GM12878 (cell line): Measurements from ENCODE around the gene CYP1A2. TPM values are rescaled to one million over a fixed set of nuclear protein-coding genes. Genes with fewer than 3 reads are reported as not detected.

Source experiments
- ATAC-seq: fragments of 200-7000 bp; cut with Tn5 transposase; 3 replicates; pipeline ENCODE4 v1.9.1; 2020; ENCODE audit warnings: mild to moderate bottlenecking, moderate library complexity
- BruUV-seq: library from RNA; stranded (reverse); fragments of 400-500 nt; replicated peaks from 2 replicates; lab custom pipeline; 2021; lab: Mats Ljungman, UMichigan
- CTCF ChIA-PET: fragments of 300-600 bp; sonication (Branson Sonifier 250); formaldehyde crosslinking; extraction: SDS; loops from one replicate; lab custom pipeline; 2021; ENCODE audit warnings: inconsistent platforms; lab: Yijun Ruan, JAX
- POLR2A ChIA-PET: fragments of 350-600 bp; formaldehyde crosslinking; extraction: SDS; loops from one replicate; lab custom pipeline; 2021; ENCODE audit warnings: inconsistent platforms; lab: Charles Lee
- RAD21 ChIA-PET: fragments of 300-600 bp; sonication (Branson Sonifier 250); formaldehyde crosslinking; loops from one replicate; lab custom pipeline; 2023; ENCODE audit warnings: antibody characterized with exemption; ENCODE audit not compliant: unreplicated experiment; lab: Charles Lee
- SMC1A ChIA-PET: fragments of 300-600 bp; sonication (Branson Sonifier 250); formaldehyde crosslinking; loops from one replicate; lab custom pipeline; 2023; ENCODE audit not compliant: unreplicated experiment, uncharacterized antibody; lab: Charles Lee
- DNase-seq: peaks from one replicate; pipeline ENCODE4 v3.0.0-alpha.2; 2011; ENCODE audit warnings: low read depth, low spot score
- FAIRE-seq: peaks from 3 replicates; lab custom pipeline; 2011; peaks lifted over from hg19 to GRCh38; lab: Jason Lieb, UNC
- H2AFZ ChIP-seq: 2 replicates; pipeline ENCODE4 v1.6.0; 2011; ENCODE audit warnings: low read depth, low read length, control low read depth; ENCODE audit not compliant: control insufficient read depth
- H3K27ac ChIP-seq: 2 replicates; pipeline ENCODE4 v1.5.1; 2011; ENCODE audit warnings: control low read depth; ENCODE audit not compliant: control insufficient read depth, insufficient read depth
- H3K27me3 ChIP-seq, 2 experiments: replicated peaks in 1 of 2; 2 replicates each; pipeline versions ENCODE4 v1.6.0 to v1.6.1; 2011; ENCODE audit warnings: low read length in 1 of 2; ENCODE audit not compliant: control insufficient read depth in 2 of 2, insufficient read depth in 2 of 2
- H3K36me3 ChIP-seq, 2 experiments: 2 replicates each; pipeline ENCODE4 v1.5.1; 2011; ENCODE audit warnings: low read length in 1 of 2; ENCODE audit not compliant: control insufficient read depth in 2 of 2, insufficient read depth in 2 of 2
- H3K4me1 ChIP-seq: 2 replicates; pipeline ENCODE4 v1.6.1; 2011; ENCODE audit warnings: mild to moderate bottlenecking, low read length, moderate library complexity, mixed read lengths; ENCODE audit not compliant: control insufficient read depth, insufficient read depth
- H3K4me2 ChIP-seq: 2 replicates; pipeline ENCODE4 v1.6.0; 2011; ENCODE audit warnings: control low read depth; ENCODE audit not compliant: control insufficient read depth, insufficient read depth
- H3K4me3 ChIP-seq: fragments of 200-600 bp; sonication (generic); 2 replicates; pipeline ENCODE4 v1.5.1; 2016
- H3K79me2 ChIP-seq: 2 replicates; pipeline ENCODE4 v1.6.0; 2011; ENCODE audit warnings: low read length; ENCODE audit not compliant: control insufficient read depth, insufficient read depth
- H3K9ac ChIP-seq: 2 replicates; pipeline ENCODE4 v1.8.0; 2011; ENCODE audit warnings: low read length, control low read depth, mixed read lengths; ENCODE audit not compliant: control insufficient read depth, insufficient read depth
- H3K9me3 ChIP-seq: replicated peaks from 3 replicates; pipeline ENCODE4 v1.5.1; 2011; ENCODE audit warnings: mild to moderate bottlenecking, low read length; ENCODE audit not compliant: control insufficient read depth, insufficient read depth
- H4K20me1 ChIP-seq: 2 replicates; pipeline ENCODE4 v1.6.0; 2011; ENCODE audit not compliant: control insufficient read depth, insufficient read depth
- CHD1 ChIP-seq: IDR thresholded peaks from 2 replicates; pipeline ENCODE4 v1.6.1; 2012; ENCODE audit warnings: low read depth, low read length, improper control_type of control experiment
- DPF2 ChIP-seq: fragments of 450-650 bp; IDR thresholded peaks from 2 replicates; pipeline ENCODE4 v1.6.1; 2017; ENCODE audit warnings: mild to moderate bottlenecking
- ETV6 ChIP-seq, 2 experiments: fragments of 450-650 bp in 1 of 2; IDR thresholded peaks in 1 of 2; conservative IDR thresholded peaks in 1 of 2; 2 replicates each; pipeline ENCODE4 v1.6.1; 2014; ENCODE audit warnings: antibody characterized with exemption in 1 of 2, borderline replicate concordance in 1 of 2, low read depth in 1 of 2, mild to moderate bottlenecking in 1 of 2, moderate library complexity in 1 of 2
- HDGF ChIP-seq: fragments of 450-650 bp; IDR thresholded peaks from 2 replicates; pipeline ENCODE4 v1.6.1; 2016; ENCODE audit warnings: antibody characterized with exemption
- KDM1A ChIP-seq: fragments of 200-600 bp; sonication (generic); IDR thresholded peaks from 2 replicates; pipeline ENCODE4 v1.6.1; 2016; ENCODE audit warnings: borderline replicate concordance
- MTA2 ChIP-seq: fragments of 450-650 bp; IDR thresholded peaks from 2 replicates; pipeline ENCODE4 v1.6.1; 2016; ENCODE audit warnings: low read depth, mild to moderate bottlenecking, moderate library complexity
- TCF7 ChIP-seq: IDR thresholded peaks from 2 replicates; pipeline ENCODE4 v1.6.1; 2014; ENCODE audit warnings: antibody characterized with exemption, borderline replicate concordance
- WGBS: methylation state at CpG from one replicate; pipeline ENCODE4 v1.1.6; 2016; ENCODE audit warnings: low lambda C conversion rate; ENCODE audit not compliant: insufficient replicate concordance, insufficient coverage; ENCODE audit errors: missing lambda C conversion rate; 5-methylcytosine and 5-hydroxymethylcytosine counted together
- in situ Hi-C: fragments of 300-500 bp; cut with MboI; formaldehyde crosslinking; loops from 9 replicates; pipeline ENCODE4 v1.14.3; 2018; ENCODE audit warnings: mixed read lengths
- intact Hi-C: fragments of 100-400 bp; cut with micrococcal nuclease; formaldehyde crosslinking; loops from one replicate; pipeline ENCODE4 v1.14.2; 2022; ENCODE audit not compliant: unreplicated experiment
- polyA plus RNA-seq, 11 experiments: library from polyadenylated mRNA; depleted of rRNA in 4 of 11; unstranded in 6 of 11; stranded (reverse) in 5 of 11; fragments of >200 nt; fragmentation: Nextera tagmentation in 4 of 11; fragmentation: Illumina TruSeq in 1 of 11; extraction: Ambion mirVana in 4 of 11; extraction: Trizol in 1 of 11; gene quantifications; 1 replicate in 1 of 11; 2 replicates in 10 of 11; pipeline versions ENCODE4 v1.2.1 to v1.2.3, GENCODE V29; 2011 to 2016; ENCODE audit warnings: inconsistent platforms in 2 of 11, missing spikeins in 2 of 11, low read depth in 1 of 11
- total RNA-seq, 4 experiments: library from RNA; depleted of rRNA in 3 of 4; stranded (reverse); fragments of >200 nt in 3 of 4; fragmentation: Illumina TruSeq in 1 of 4; extraction: Trizol in 1 of 4; gene quantifications; 2 replicates each; pipeline versions ENCODE4 v1.2.1 to v1.2.3, GENCODE V29; 2013 to 2021

CYP1A2 gene
- total and polyA plus RNA-seq, 10 of the 15 experiments (the other 5 are each of a cell fraction or from before 2014, with no cell fraction given), result 0.03 to 0.09 (median 0.05) TPM; not detected in 7

DNA sequence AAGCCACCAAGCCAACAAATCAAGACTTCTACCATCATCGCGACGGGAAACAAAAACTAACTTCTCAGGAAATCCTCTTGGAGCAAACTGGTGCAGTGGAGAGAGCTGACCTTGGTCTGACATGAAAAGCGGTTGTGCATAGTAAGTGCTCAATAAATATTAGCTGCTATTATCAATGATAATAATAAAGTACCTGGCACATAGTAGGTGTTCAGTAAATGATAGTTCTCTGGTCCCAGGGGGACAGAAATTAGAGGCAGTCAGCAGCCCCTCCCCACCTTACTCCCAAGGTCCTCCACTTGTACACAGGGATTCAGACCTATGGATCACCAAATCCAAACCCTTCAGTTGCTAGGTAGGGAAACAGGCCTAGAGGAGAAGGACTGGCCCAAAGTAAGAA is 27.2 kb downstream of the CYP1A2 start:
- BruUV-seq, result no TSS peak
- H3K9me3 ChIP-seq, result no peaks in the 10 kb centered on the region
- no peak overlapping the region for H3K9ac ChIP-seq
- CTCF ChIA-PET, result interaction anchor here (1.0 to 19.1 kb wide), 4 partner anchors 14 to 141 kb away, joined by 3 to 1288 read pairs (median 8); partner anchors contain the start of genes CSK and ULK3
- no peak overlapping the region for H3K4me2 ChIP-seq
- H3K36me3 ChIP-seq, result no peaks in the 10 kb centered on the region
- H3K4me1 ChIP-seq, result peaks cover 82% of the 10 kb centered on the region
- FAIRE-seq (no peak), DNase-seq (no peak), ATAC-seq (no peak)
- TF ChIP-seq TCF7 (no peak), CHD1 (no peak), KDM1A (no peak), MTA2 (no peak), DPF2 (peak; percentile 8; the same call in 1 of the 2 replicates), HDGF (no peak), ETV6 (conservative IDR thresholded peaks at IDR 0.05 in 1 of 2, IDR thresholded peaks at IDR 0.05 in 1 of 2; ENCODE audit: borderline replicate concordance in 1 of 2, low read depth in 1 of 2) (no peak)
- H3K4me3 ChIP-seq, result no peak overlapping the region
- H3K79me2 ChIP-seq, result peaks cover 12% of the 10 kb centered on the region
- RAD21 ChIA-PET, result interaction anchor here (1.6 to 25.2 kb wide), 3 partner anchors 14 to 391 kb away, joined by 4 to 1186 read pairs (median 10); partner anchors contain the start of gene CSK
- no peaks in the 10 kb centered on the region for H3K27me3 ChIP-seq
- 85% methylated on average over 4 of the region's 4 CpGs for WGBS
- POLR2A ChIA-PET, result interaction anchor here (1.2 to 17.5 kb wide), 3 partner anchors 13 to 81 kb away, joined by 5 to 602 read pairs (median 10); partner anchors contain the start of gene CSK
- H2AFZ ChIP-seq, result no peak overlapping the region
- in situ Hi-C loops (no loop called here), intact Hi-C loops (no loop called here)
- H4K20me1 ChIP-seq, result no peaks in the 10 kb centered on the region
- no peak overlapping the region for H3K27ac ChIP-seq
- SMC1A ChIA-PET, result interaction anchor here (1.3 to 17.6 kb wide), 3 partner anchors 18 to 141 kb away, joined by 4 to 811 read pairs (median 5); no protein-coding TSS in a partner anchor
